ENCODE results near the gene RESP18.

GRCh38 chr2:219279151-219279915 lies 53.2 kb downstream of the RESP18 start, which contains the start of gene DNAJB2:
- TF ChIP-seq EZH2 (optimal IDR thresholded peaks at IDR 0.05; ENCODE audit: low read depth, low read length): no peak
- no peak for TF ChIP-seq CTCF (IDR thresholded peaks at IDR 0.05; ENCODE audit: low read length)
- TF ChIP-seq EZH2phosphoT487 (IDR thresholded peaks at IDR 0.05; ENCODE audit: low read length): no peak

Measured in MM.1S (cell line).